Upper lobe of right lung (tissue), 1 donor: ENCODE measurements around the gene EXT2. TPM values are rescaled to one million over a fixed set of nuclear protein-coding genes. Genes with fewer than 3 reads are reported as not detected.

Source experiments
- ATAC-seq: fragments of 200-7000 bp; cut with Tn5 transposase; one replicate; pipeline ENCODE4 v1.9.1; 2020; ENCODE audit warnings: mild to moderate bottlenecking, moderate library complexity
- DNase-seq: peaks from one replicate; pipeline ENCODE4 v3.0.0-alpha.2; 2020
- H3K27ac ChIP-seq: fragments of 200-600 bp; one replicate; pipeline ENCODE4 v1.8.0; 2022
- H3K27me3 ChIP-seq: fragments of 200-600 bp; one replicate; pipeline ENCODE4 v1.8.0; 2022; ENCODE audit warnings: mild to moderate bottlenecking
- H3K36me3 ChIP-seq: fragments of 200-600 bp; one replicate; pipeline ENCODE4 v1.8.0; 2022
- H3K4me1 ChIP-seq: fragments of 200-600 bp; one replicate; pipeline ENCODE4 v1.8.0; 2022
- H3K4me3 ChIP-seq: fragments of 200-600 bp; one replicate; pipeline ENCODE4 v1.8.0; 2022; ENCODE audit warnings: mild to moderate bottlenecking
- H3K9me3 ChIP-seq: fragments of 200-600 bp; one replicate; pipeline ENCODE4 v1.8.0; 2022
- CTCF ChIP-seq: fragments of 200-600 bp; IDR thresholded peaks from one replicate; pipeline ENCODE4 v1.8.0; 2022; ENCODE audit warnings: antibody characterized with exemption
- intact Hi-C: fragments of 100-400 bp; cut with DNase I; formaldehyde crosslinking; loops from one replicate; pipeline ENCODE4 v1.11.0; 2022
- total RNA-seq: library from RNA; stranded (reverse); fragmentation: NEBNext Ultra II Directional; extraction: Animal tissue kit (Norgen Biotek cat#: 25700); gene quantifications from one replicate; pipeline ENCODE4 v1.2.1, GENCODE V29; 2021
- donor health status: DM: no; HTN: yes; CAD: no; lungs with severe emphysema.

Gene EXT2
- total RNA-seq, 1 donor from 2014 or later = 61.2 TPM

- peaks cover 16% of the 10 kb centered on the region for H3K36me3 ChIP-seq
- H3K4me3 ChIP-seq = no peak overlapping the region
- H3K4me1 ChIP-seq = no peaks in the 10 kb centered on the region
- no peaks in the 10 kb centered on the region for H3K27me3 ChIP-seq
- ATAC-seq (no peak), DNase-seq (no peak)
- intact Hi-C loops = no loop called here
- no peak for TF ChIP-seq CTCF
- no peaks in the 10 kb centered on the region for H3K9me3 ChIP-seq
- H3K27ac ChIP-seq = no peak overlapping the region
Observed at GRCh38 chr11:44078794-44079193, 16.7 kb upstream of the EXT2 start.

- no peak overlapping the region for H3K4me3 ChIP-seq
- ATAC-seq (no peak), DNase-seq (no peak)
- no peaks in the 10 kb centered on the region for H3K4me1 ChIP-seq
- no peaks in the 10 kb centered on the region for H3K9me3 ChIP-seq
- intact Hi-C loops = no loop called here
- H3K27me3 ChIP-seq = no peaks in the 10 kb centered on the region
- no peak overlapping the region for H3K27ac ChIP-seq
- TF ChIP-seq CTCF = no peak
- peaks cover 16% of the 10 kb centered on the region for H3K36me3 ChIP-seq
Observed at GRCh38 chr11:44079376-44079775, 16.1 kb upstream of the EXT2 start.

- H3K9me3 ChIP-seq = no peaks in the 10 kb centered on the region
- no peak for TF ChIP-seq CTCF
- H3K27me3 ChIP-seq = no peaks in the 10 kb centered on the region
- ATAC-seq (no peak), DNase-seq (no peak)
- H3K36me3 ChIP-seq = peaks cover 16% of the 10 kb centered on the region
- no peaks in the 10 kb centered on the region for H3K4me1 ChIP-seq
- intact Hi-C loops = no loop called here
- H3K4me3 ChIP-seq = no peak overlapping the region
- no peak overlapping the region for H3K27ac ChIP-seq
Observed at GRCh38 chr11:44080951-44081350, 14.5 kb upstream of the EXT2 start.

GRCh38 chr11:44082645-44083044 is 12.8 kb upstream of the EXT2 start:
- Histone ChIP-seq H3K9me3 (no peaks in the 10 kb centered on the region), H3K36me3 (peaks cover 11% of the 10 kb centered on the region), H3K4me3 (no peak overlapping the region), H3K27me3 (no peaks in the 10 kb centered on the region), H3K27ac (no peak overlapping the region), H3K4me1 (no peaks in the 10 kb centered on the region)
- intact Hi-C loops = no loop called here
- no peak for ATAC-seq
- no peak for TF ChIP-seq CTCF
- DNase-seq = no peak

- Histone ChIP-seq H3K4me3 (no peak overlapping the region), H3K9me3 (no peaks in the 10 kb centered on the region), H3K36me3 (peaks cover 10% of the 10 kb centered on the region), H3K4me1 (no peaks in the 10 kb centered on the region), H3K27ac (no peak overlapping the region), H3K27me3 (no peaks in the 10 kb centered on the region)
- DNase-seq (no peak), ATAC-seq (no peak)
- TF ChIP-seq CTCF = no peak
- intact Hi-C loops = no loop called here
Observed at GRCh38 chr11:44083433-44083832, 12.0 kb upstream of the EXT2 start.

DNA sequence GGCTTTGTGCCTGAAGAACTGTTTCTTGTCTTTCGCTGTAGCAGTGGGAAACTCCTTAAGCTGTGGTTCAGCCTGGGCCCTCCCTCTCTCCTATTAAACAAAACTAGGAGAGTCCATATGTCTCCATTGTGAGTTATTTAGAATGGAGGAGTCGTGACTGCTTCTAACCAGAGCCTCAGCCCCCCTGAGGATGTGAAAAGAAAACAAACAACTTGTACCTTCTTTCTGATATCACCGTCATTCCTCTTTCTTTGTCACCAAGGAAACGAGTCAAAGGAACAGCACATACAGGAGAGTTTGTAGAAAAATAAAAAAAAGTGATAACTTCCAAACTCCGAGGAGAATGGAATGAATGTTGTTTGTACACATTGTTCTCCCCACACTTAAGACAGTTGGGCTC is 11.6 kb upstream of the EXT2 start:
- intact Hi-C loops = no loop called here
- Histone ChIP-seq H3K4me3 (no peak overlapping the region), H3K36me3 (peaks cover 6% of the 10 kb centered on the region), H3K9me3 (no peaks in the 10 kb centered on the region), H3K27me3 (no peaks in the 10 kb centered on the region), H3K4me1 (no peaks in the 10 kb centered on the region), H3K27ac (no peak overlapping the region)
- ATAC-seq (no peak), DNase-seq (no peak)
- TF ChIP-seq CTCF = no peak
